SJSA1 (cell line): ENCODE measurements around the gene KRTAP2-4. TPM values are rescaled to one million over a fixed set of nuclear protein-coding genes. Genes with fewer than 3 reads are reported as not detected.
"Not testable (repeated sequence)": the region's sequence is repeated elsewhere in the genome, so short reads cannot be mapped to it uniquely, and the experiment has no call there.

Source experiments
- DNase-seq, 2 experiments: peaks; one replicate each; pipeline ENCODE4 v3.0.0-alpha.2; 2015 to 2020; ENCODE audit warnings: low spot score in 2 of 2, low read depth in 1 of 2
- H3K27ac ChIP-seq: fragments of 250-450 bp; sonication (Bioruptor Pico); 2 replicates; pipeline ENCODE4 v1.5.1; 2020; ENCODE audit warnings: mild to moderate bottlenecking, moderate library complexity
- H3K27me3 ChIP-seq: fragments of 250-450 bp; sonication (Bioruptor Pico); replicated peaks from 2 replicates; pipeline ENCODE4 v1.5.1; 2020; ENCODE audit warnings: mild to moderate bottlenecking, moderate library complexity
- H3K36me3 ChIP-seq: fragments of 250-450 bp; sonication (Bioruptor Pico); 2 replicates; pipeline ENCODE4 v1.5.1; 2020; ENCODE audit warnings: mild to moderate bottlenecking
- H3K4me1 ChIP-seq: fragments of 250-450 bp; sonication (Bioruptor Pico); replicated peaks from 2 replicates; pipeline ENCODE4 v1.6.1; 2021; ENCODE audit warnings: mild to moderate bottlenecking
- H3K4me3 ChIP-seq: fragments of 250-450 bp; sonication (Bioruptor Pico); 2 replicates; pipeline ENCODE4 v1.5.1; 2020; ENCODE audit warnings: mild to moderate bottlenecking
- H3K9me3 ChIP-seq: fragments of 250-450 bp; sonication (Bioruptor Pico); replicated peaks from 2 replicates; pipeline ENCODE4 v1.5.1; 2020; ENCODE audit warnings: mild to moderate bottlenecking
- total RNA-seq: library from RNA; depleted of rRNA; stranded (reverse); fragments of >200 nt; shearing (Covaris generic); gene quantifications from 2 replicates; pipeline ENCODE4 v1.2.3, GENCODE V29; 2014

KRTAP2-4 gene
- total RNA-seq, 1 experiment from 2014 or later, result not detected

DNA sequence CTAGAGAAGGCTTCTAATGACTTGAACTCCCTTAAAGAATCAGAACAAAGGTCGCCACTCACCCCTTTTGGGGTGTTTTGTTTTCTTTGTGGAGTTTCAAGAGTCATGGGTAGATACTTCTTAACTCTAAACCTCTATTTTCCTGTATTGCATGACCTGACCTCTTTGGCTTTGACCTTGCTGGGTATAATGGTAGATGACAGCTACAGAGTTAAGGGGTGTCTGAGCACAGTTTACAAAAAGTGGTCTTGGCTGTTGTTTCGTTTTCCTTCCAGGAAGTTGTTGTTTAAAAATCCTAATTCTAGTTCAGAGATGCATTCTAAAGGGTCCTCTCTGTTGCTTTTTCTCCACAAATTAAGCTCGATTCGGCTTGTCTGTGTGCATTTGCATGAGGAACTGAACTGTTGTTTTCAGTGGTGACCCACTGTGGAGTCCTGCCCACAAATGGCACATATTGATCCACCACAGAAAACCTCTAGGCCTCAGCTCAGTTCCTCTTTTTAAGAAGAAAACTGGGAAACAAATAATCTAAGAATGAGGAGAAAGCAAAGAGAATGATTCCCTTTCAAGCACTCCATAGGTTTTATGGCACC is 23.2 kb upstream of the KRTAP2-4 start:
- DNase-seq, H3K27ac ChIP-seq, H3K4me1 ChIP-seq, H3K9me3 ChIP-seq, H3K4me3 ChIP-seq, H3K36me3 ChIP-seq, H3K27me3 ChIP-seq: not testable (repeated sequence)

DNA sequence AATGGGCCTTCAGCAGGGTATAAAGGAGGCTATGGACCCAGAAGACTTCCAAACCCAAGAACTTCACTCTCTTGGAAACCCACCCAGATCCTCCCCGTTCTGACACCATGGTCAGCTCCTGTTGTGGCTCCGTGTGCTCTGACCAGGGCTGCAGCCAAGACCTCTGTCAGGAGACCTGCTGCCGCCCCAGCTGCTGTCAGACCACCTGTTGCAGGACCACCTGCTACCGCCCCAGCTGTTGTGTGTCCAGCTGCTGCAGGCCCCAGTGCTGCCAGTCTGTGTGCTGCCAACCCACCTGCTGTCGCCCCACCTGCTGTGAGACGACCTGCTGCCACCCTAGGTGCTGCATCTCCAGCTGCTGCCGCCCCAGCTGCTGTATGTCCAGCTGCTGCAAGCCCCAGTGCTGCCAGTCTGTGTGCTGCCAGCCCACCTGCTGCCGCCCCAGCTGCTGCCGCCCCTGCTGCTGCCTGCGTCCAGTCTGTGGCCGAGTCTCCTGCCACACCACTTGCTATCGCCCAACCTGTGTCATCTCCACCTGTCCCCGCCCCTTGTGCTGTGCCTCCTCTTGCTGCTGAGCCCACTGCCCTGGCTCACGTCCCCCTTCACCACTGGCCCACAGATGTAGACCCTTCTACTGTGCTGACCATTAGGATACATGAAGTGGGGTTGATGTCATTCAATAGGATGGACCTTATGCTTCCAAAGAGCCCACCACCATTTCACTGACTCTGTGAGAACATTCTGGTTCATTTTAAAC is 18.6 kb upstream of the KRTAP2-4 start, which contains the start of gene KRTAP4-7:
Gene KRTAP4-7 (plus strand): TSS at position 51 of the 757 bp plus-strand sequence. CDS start 57 bp downstream, at position 108.
- not testable (repeated sequence) for H3K27me3 ChIP-seq, H3K9me3 ChIP-seq, H3K36me3 ChIP-seq, H3K4me3 ChIP-seq, DNase-seq, H3K4me1 ChIP-seq
- peak within 1 kb of the TSS; percentile 71; the same call in 1 of the 2 replicates for H3K27ac ChIP-seq

DNA sequence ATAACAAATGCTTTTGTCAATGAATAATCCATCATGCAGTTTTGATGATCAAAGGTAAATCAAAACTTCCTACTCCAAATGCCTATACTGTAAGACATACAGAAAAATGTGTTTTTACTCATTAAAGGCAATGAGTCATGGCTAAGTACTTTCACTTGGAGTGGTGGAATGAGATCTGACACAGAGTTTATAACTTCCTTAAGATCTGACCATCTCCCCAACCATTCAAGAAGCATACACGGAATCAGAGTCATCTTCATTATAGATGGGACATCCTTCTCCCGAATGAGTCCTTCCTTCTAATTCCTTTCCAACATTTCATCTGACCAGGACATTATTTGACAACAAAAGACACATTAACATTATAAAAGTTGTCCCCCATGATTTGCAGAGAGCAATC is 17.7 kb upstream of the KRTAP2-4 start:
- not testable (repeated sequence) for H3K36me3 ChIP-seq, H3K27me3 ChIP-seq, H3K27ac ChIP-seq, H3K9me3 ChIP-seq, H3K4me3 ChIP-seq, H3K4me1 ChIP-seq
- DNase-seq, result peak in 1 of 2 experiments; percentile 47

DNA sequence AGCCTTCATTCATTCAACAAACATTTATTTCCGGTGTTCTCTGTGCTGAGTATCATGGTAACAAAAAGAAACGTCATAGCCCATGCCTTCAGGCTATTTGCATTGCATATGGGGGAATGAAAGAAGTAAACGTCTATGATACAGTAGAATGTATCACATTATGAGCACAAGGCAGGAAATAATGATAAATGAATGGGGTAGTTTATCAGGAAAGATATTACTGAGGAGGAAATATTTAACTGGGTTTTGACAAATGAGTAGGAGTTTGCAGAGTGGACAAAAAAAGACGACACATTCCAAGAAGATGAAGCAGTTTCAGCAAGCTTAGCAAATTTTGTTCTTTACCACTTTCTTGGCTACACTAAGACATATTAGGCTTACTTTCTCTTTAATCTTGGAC is 16.9 kb upstream of the KRTAP2-4 start:
- no peaks in the 10 kb centered on the region for H3K27me3 ChIP-seq
- peaks cover 6% of the 10 kb centered on the region for H3K4me1 ChIP-seq
- no peak overlapping the region for H3K4me3 ChIP-seq
- no peaks in the 10 kb centered on the region for H3K9me3 ChIP-seq
- DNase-seq, result peak in 1 of 2 experiments; percentile 61
- H3K27ac ChIP-seq, result peak overlapping the region; percentile 71
- no peaks in the 10 kb centered on the region for H3K36me3 ChIP-seq

DNA sequence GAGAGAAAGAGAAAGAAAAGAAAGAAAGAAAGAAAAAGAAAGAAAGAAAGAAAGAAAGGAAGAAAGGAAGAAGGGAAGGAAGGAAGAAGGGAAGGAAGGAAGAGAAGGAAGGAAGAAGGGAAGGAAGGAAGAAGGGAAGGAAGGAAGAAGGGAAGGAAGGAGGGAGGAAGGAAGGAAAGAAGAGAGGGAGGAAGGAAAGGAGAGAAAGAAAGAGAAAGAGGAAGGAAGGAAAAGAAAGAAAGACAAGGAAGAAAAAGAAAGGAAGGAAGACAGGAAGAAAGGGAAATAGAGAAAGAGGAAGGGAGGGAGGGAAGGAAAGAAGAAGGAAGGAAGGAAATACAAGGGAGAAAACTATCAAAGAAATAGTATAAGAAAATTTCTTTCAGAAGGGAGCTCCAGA is 11.1 kb upstream of the KRTAP2-4 start:
- Histone ChIP-seq H3K4me3 (no peak overlapping the region), H3K27me3 (no peaks in the 10 kb centered on the region), H3K9me3 (no peaks in the 10 kb centered on the region), H3K27ac (no peak overlapping the region), H3K4me1 (no peaks in the 10 kb centered on the region), H3K36me3 (no peaks in the 10 kb centered on the region)
- DNase-seq, result no peak

DNA sequence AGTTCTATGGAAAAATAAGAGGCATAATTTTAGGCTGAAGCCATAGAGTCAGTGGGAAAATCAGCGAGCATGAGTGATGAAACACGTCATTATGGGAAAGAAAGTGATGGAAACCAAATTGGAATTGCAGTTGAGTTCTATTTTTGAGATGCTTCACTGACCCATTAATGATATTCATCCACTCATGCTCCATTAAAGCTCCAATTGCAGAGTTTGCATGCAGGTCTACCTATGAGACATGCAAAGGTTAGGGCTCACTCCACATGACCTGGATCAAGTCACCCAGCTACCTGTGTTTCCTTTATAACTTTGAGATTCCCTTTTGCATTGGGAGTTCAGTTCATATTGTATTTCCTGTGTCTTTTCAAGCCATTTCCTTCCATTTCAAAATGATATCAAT is 8.0 kb upstream of the KRTAP2-4 start:
- Histone ChIP-seq H3K4me3 (no peak overlapping the region), H3K27ac (no peak overlapping the region), H3K27me3 (no peaks in the 10 kb centered on the region), H3K9me3 (no peaks in the 10 kb centered on the region), H3K36me3 (no peaks in the 10 kb centered on the region), H3K4me1 (no peaks in the 10 kb centered on the region)
- no peak for DNase-seq

DNA sequence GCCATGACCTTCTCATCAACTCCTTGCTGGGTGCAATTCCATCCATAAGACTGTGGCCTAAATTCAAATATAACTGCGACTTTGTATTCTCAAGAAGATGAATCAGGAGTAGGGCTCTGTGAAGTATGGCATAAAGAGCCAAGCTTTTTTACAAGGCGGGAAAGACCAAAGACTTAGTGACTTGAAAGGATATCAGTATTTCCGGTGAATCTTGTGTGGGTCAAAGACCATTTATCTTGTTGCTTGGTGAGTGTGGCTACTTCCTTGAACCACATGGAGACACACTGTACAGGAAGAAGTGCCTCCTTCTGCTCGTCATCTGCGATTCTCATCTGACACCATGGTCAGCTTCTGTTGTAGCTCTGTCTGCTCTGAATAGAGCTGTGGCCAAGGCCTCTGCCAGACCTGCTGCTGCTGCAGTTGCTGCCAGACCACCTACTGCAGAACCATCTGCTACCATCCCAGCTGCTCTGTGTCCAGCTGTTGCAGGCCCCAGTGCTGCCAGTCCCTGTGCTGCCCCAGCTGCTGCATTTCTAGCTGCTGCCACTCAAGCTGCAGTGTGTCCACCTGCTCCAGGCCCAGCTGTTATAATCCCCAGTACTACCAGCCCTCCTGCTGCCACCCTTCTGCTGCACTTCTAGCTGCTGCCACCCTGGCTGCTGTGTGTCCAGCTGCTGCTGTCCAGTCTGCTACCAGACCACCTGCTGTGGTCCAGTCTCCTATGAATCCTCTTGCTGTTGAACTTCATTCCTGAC is 6.1 kb upstream of the KRTAP2-4 start:
- Histone ChIP-seq H3K27me3 (no peaks in the 10 kb centered on the region), H3K36me3 (no peaks in the 10 kb centered on the region), H3K27ac (no peak overlapping the region), H3K4me3 (no peak overlapping the region), H3K9me3 (no peaks in the 10 kb centered on the region), H3K4me1 (peaks cover 9% of the 10 kb centered on the region)
- DNase-seq, result no peak

DNA sequence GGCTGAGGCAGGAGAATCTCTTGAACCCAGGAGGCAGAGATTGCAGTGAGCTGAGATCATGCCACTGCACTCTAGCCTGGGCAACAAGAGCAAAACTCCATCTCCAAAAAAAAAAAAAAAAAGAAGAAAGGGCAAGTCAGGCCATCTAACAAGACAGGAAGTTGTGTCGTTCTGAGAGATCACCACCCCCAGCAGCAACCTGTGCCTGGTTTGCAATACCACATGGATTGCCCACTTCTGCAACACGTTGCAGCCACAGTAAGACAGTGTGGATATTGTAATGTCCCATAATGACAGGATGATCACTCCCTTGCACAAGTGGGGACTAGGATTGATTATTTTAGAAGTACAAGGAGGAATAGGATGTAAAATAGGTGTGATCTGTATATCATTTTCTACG is 3.4 kb upstream of the KRTAP2-4 start:
- Histone ChIP-seq H3K36me3 (no peaks in the 10 kb centered on the region), H3K9me3 (no peaks in the 10 kb centered on the region)
- no peak for DNase-seq

DNA sequence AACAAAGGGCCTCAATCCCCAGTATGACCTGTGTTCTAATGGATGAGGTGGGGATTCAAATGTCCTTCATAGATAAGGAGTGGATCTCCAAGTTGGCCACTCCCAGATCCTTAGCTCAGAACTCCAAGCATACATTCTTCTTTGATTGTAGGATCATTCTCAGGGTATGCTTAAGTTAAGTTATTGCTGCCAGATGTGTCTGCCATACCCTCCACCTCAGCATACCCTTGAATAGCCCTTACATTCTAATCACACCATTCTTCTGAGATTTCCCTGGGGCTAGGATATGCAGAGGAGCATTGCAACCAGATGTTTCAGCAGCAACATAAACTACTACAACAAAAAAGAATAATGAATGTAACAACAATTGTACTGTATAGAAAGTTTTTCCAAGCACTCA is 1.6 kb upstream of the KRTAP2-4 start:
- no peak overlapping the region; the same call in 1 of the 2 replicates for H3K27ac ChIP-seq
- no peaks in the 10 kb centered on the region for H3K27me3 ChIP-seq
- H3K4me3 ChIP-seq, result no peak overlapping the region
- no peaks in the 10 kb centered on the region for H3K36me3 ChIP-seq
- DNase-seq, result no peak
- H3K4me1 ChIP-seq, result peaks cover 45% of the 10 kb centered on the region
- no peaks in the 10 kb centered on the region for H3K9me3 ChIP-seq

More for the DNA sequence above, 3.4 kb upstream of the KRTAP2-4 start:
- H3K27me3 ChIP-seq, result no peaks in the 10 kb centered on the region
- H3K4me3 ChIP-seq, result no peak overlapping the region
- H3K27ac ChIP-seq, result no peak overlapping the region
- peaks cover 27% of the 10 kb centered on the region for H3K4me1 ChIP-seq

DNA sequence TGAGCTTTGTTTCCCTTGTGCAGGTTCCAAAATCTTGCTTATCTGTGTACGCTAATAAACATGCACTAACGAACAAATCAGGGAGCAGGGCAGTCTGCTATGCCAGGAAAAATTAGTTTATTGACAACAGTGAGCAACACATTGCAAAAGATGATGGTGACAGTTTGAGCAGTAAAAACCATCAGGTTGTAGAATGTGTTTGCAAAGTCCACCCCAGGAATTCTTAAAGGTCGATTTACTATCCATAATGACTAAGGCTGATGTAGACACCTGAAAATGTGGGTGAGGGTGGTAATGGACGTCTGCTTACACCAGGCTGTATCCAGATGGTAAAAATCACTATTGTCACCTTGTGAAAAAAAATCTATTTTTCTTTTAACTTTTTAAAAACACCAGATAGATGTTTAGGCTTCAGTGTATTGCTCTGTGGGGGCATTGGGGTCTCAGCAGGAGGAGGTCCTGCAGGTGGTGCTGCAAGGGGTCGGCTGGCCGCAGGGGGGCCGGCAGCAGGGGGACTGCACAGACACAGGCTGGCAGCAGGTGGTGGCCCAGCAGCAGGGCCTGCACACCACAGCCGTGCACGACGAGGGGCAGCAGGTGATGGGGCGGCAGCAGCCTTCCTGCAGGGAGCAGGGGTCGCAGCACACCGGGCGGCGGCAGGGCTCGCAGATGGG is 526 bp downstream of the KRTAP2-4 start:
- not testable (repeated sequence) for H3K27me3 ChIP-seq, H3K4me3 ChIP-seq, H3K9me3 ChIP-seq, H3K36me3 ChIP-seq, DNase-seq, H3K27ac ChIP-seq
- peaks cover 66% of the 10 kb centered on the region for H3K4me1 ChIP-seq

DNA sequence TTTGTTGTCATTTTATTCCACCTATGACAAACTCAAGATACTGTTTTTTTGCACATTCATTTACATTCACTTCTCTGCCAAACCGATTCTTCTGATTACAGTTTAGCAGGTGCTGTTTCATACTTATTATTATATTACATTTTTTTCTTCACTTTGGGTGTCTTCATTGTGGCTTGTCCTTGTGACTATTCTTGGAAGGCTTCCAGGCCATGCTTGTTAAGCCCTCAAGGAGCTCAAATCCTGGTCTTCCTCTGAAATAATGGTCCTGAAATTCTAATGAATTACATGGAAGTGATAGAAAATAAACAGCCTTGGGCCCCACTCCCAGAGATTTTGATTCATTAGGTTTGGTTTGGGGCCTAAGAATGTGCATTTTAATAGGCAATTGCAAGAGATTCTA is 1.4 kb downstream of the KRTAP2-4 start:
- Histone ChIP-seq H3K27ac (no peak overlapping the region), H3K4me1 (peaks cover 74% of the 10 kb centered on the region), H3K36me3 (no peaks in the 10 kb centered on the region), H3K9me3 (peaks cover 6% of the 10 kb centered on the region; the same call in 1 of the 2 replicates), H3K27me3 (no peaks in the 10 kb centered on the region), H3K4me3 (no peak overlapping the region)
- DNase-seq, result no peak

DNA sequence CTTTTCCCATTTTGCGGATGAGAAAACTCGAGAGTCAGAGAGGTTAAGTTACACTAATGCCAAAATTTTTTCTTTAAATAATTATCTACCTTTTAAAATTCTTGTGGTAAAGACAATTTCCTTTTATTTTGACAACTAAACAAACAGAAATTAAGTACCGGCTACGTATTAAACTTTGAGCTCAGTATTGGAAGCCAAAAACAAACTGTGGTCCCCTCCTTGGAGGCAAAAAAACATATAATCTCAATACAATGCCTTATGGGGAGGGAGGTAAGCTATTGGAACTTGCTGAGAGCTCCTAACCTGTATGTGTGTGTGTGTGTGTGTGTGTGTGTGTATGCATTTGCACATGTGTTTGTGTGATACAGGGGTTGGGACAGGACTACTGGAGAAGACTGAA is 2.2 kb downstream of the KRTAP2-4 start:
- Histone ChIP-seq H3K4me3 (no peak overlapping the region), H3K27ac (peak overlapping the region; percentile 97; the same call in 1 of the 2 replicates), H3K27me3 (no peaks in the 10 kb centered on the region), H3K36me3 (no peaks in the 10 kb centered on the region), H3K4me1 (peaks cover 81% of the 10 kb centered on the region), H3K9me3 (peaks cover 6% of the 10 kb centered on the region; the same call in 1 of the 2 replicates)
- no peak for DNase-seq

DNA sequence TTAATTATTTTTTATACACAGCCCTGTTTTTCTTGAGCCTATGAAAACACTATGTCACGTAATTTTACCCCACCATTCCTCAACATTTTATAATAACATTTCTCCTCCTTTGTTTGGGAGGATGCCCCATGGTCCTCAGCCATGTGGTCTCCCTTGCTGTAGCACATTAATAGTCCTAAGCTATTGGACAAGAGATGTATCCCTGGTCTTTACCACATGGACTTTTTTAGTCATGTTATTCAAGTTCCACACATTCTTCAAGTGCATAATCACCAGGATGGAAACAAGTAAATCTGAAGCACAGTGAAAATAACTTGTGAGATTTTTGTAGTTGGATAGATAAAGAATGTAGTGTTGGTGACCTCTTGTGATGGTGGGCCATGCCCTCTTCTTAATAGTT is 3.7 kb downstream of the KRTAP2-4 start:
- H3K9me3 ChIP-seq, result peaks cover 6% of the 10 kb centered on the region; the same call in 1 of the 2 replicates
- no peaks in the 10 kb centered on the region for H3K36me3 ChIP-seq
- H3K4me1 ChIP-seq, result peaks cover 79% of the 10 kb centered on the region
- H3K4me3 ChIP-seq, result no peak overlapping the region
- peak; percentile 65 to 90 for DNase-seq
- peak overlapping the region; percentile 97 for H3K27ac ChIP-seq
- H3K27me3 ChIP-seq, result no peaks in the 10 kb centered on the region
